H1 (cell line): ENCODE results near the gene RETREG1. TPM values are rescaled to one million over a fixed set of nuclear protein-coding genes. Genes with fewer than 3 reads are reported as not detected.

Experiments
- CTCF ChIA-PET: fragments of 300-600 bp; sonication (Branson Sonifier 250); formaldehyde crosslinking; loops from one replicate; lab custom pipeline; 2021; ENCODE audit not compliant: partially characterized antibody; lab: Charles Lee
- POLR2A ChIA-PET: fragments of 300-600 bp; sonication (Branson Sonifier 250); formaldehyde crosslinking; loops from one replicate; lab custom pipeline; 2021; ENCODE audit warnings: inconsistent platforms; ENCODE audit not compliant: partially characterized antibody; lab: Charles Lee
- DNase-seq, 2 experiments: peaks; one replicate each; pipeline versions ENCODE4 v3.0.0 to v3.0.0-alpha.2; 2010 to 2022; ENCODE audit warnings: low spot score in 2 of 2, low read depth in 1 of 2, mixed read lengths in 1 of 2
- FAIRE-seq: peaks from 2 replicates; lab custom pipeline; 2011; peaks lifted over from hg19 to GRCh38; lab: Jason Lieb, UNC
- H2AFZ ChIP-seq: 2 replicates; pipeline ENCODE4 v1.8.1; 2012; ENCODE audit warnings: low read length, inconsistent platforms
- H2AK5ac ChIP-seq: 2 replicates; pipeline ENCODE4 v1.6.1; 2013; ENCODE audit warnings: low read depth, low read length
- H2BK120ac ChIP-seq: replicated peaks from 2 replicates; pipeline ENCODE3; 2013; ENCODE audit warnings: low read depth, low read length, inconsistent platforms
- H2BK12ac ChIP-seq: 2 replicates; pipeline ENCODE4 v1.6.1; 2013; ENCODE audit warnings: low read depth, low read length
- H2BK15ac ChIP-seq: 2 replicates; pipeline ENCODE4 v1.6.1; 2013; ENCODE audit warnings: low read length
- H2BK20ac ChIP-seq: 2 replicates; pipeline ENCODE4 v1.6.1; 2013; ENCODE audit warnings: low read length
- H2BK5ac ChIP-seq: 2 replicates; pipeline ENCODE4 v1.6.1; 2013; ENCODE audit warnings: low read depth, low read length
- H3K14ac ChIP-seq: 2 replicates; pipeline ENCODE4 v1.6.1; 2013; ENCODE audit warnings: inconsistent platforms; ENCODE audit not compliant: insufficient read length
- H3K18ac ChIP-seq: 2 replicates; pipeline ENCODE4 v1.6.1; 2013; ENCODE audit warnings: low read length; ENCODE audit errors: extremely low read depth
- H3K23ac ChIP-seq: 2 replicates; pipeline ENCODE4 v1.6.1; 2013; ENCODE audit warnings: inconsistent platforms; ENCODE audit not compliant: insufficient read length
- H3K23me2 ChIP-seq: 2 replicates; pipeline ENCODE4 v1.6.1; 2013; ENCODE audit warnings: low read depth, low read length
- H3K27ac ChIP-seq: 2 replicates; pipeline ENCODE4 v1.6.1; 2011; ENCODE audit warnings: low read depth, low read length, inconsistent platforms
- H3K27me3 ChIP-seq, 4 experiments: replicated peaks in 1 of 4; 1 replicate in 1 of 4; 2 replicates in 3 of 4; pipeline versions ENCODE4 v1.6.1 to v1.8.1; 2011 to 2013; ENCODE audit warnings: low read length in 3 of 4, mild to moderate bottlenecking in 3 of 4, inconsistent platforms in 2 of 4, mixed read lengths in 2 of 4, moderate library complexity in 1 of 4; ENCODE audit not compliant: control insufficient read depth in 3 of 4, insufficient read depth in 3 of 4; ENCODE audit errors: extremely low read depth in 1 of 4
- H3K36me3 ChIP-seq, 4 experiments: 2 replicates each; pipeline versions ENCODE4 v1.6.1 to v1.8.1; 2011 to 2013; ENCODE audit warnings: mild to moderate bottlenecking in 4 of 4, low read length in 3 of 4, moderate library complexity in 2 of 4, control low read depth in 1 of 4, inconsistent platforms in 1 of 4; ENCODE audit not compliant: insufficient read depth in 4 of 4, control insufficient read depth in 2 of 4
- H3K4ac ChIP-seq: replicated peaks from 2 replicates; pipeline ENCODE3; 2013; ENCODE audit warnings: low read length, low read depth, mixed read lengths, inconsistent platforms; ENCODE audit not compliant: insufficient read length
- H3K4me1 ChIP-seq, 4 experiments: replicated peaks in 1 of 4; 1 replicate in 1 of 4; 2 replicates in 3 of 4; pipeline versions ENCODE4 v1.6.1 to v1.8.1; 2011 to 2013; ENCODE audit warnings: low read length in 3 of 4, inconsistent platforms in 2 of 4, mixed read lengths in 1 of 4; ENCODE audit not compliant: insufficient read depth in 4 of 4, control insufficient read depth in 3 of 4
- H3K4me2 ChIP-seq, 2 experiments: 2 replicates each; pipeline versions ENCODE4 v1.6.1 to v1.8.1; 2011 to 2013; ENCODE audit warnings: low read depth in 2 of 2, low read length in 2 of 2, control low read depth in 1 of 2, inconsistent platforms in 1 of 2, mild to moderate bottlenecking in 1 of 2; ENCODE audit not compliant: insufficient read depth in 1 of 2
- H3K4me3 ChIP-seq, 4 experiments: fragments of 200-600, 300-600 bp in 1 of 4; sonication (generic), shearing (Covaris generic), sonication (Bioruptor Twin) in 1 of 4; 2 replicates each; pipeline versions ENCODE4 v1.5.1 to v1.8.1; 2011 to 2016; ENCODE audit warnings: low read length in 4 of 4, low read depth in 3 of 4, control low read depth in 2 of 4, inconsistent platforms in 2 of 4, mild to moderate bottlenecking in 2 of 4, mixed read lengths in 1 of 4, moderate library complexity in 1 of 4; ENCODE audit not compliant: insufficient read depth in 2 of 4; ENCODE audit errors: extremely low read depth in 1 of 4
- H3K56ac ChIP-seq: replicated peaks from 2 replicates; pipeline ENCODE3; 2013; ENCODE audit warnings: low read depth, mild to moderate bottlenecking, mixed read lengths, low read length, inconsistent platforms; ENCODE audit not compliant: insufficient read length
- H3K79me1 ChIP-seq: 2 replicates; pipeline ENCODE4 v1.6.1; 2013; ENCODE audit warnings: low read depth, low read length, control low read depth
- H3K79me2 ChIP-seq, 2 experiments: 2 replicates each; pipeline versions ENCODE4 v1.6.1 to v1.8.1; 2012 to 2013; ENCODE audit warnings: low read length in 2 of 2, mild to moderate bottlenecking in 2 of 2, inconsistent platforms in 1 of 2; ENCODE audit not compliant: insufficient read depth in 2 of 2, control insufficient read depth in 1 of 2
- H3K9ac ChIP-seq, 4 experiments: replicated peaks in 1 of 4; 1 replicate in 1 of 4; 2 replicates in 3 of 4; pipeline versions ENCODE4 v1.6.1 to v1.8.1; 2011 to 2013; ENCODE audit warnings: low read depth in 3 of 4, low read length in 3 of 4, control low read depth in 2 of 4, mild to moderate bottlenecking in 2 of 4, moderate library complexity in 2 of 4, inconsistent platforms in 1 of 4; ENCODE audit errors: extremely low read depth in 1 of 4
- H3K9me3 ChIP-seq, 2 experiments: 2 replicates each; pipeline versions ENCODE4 v1.6.1 to v1.8.1; 2012 to 2013; ENCODE audit warnings: mild to moderate bottlenecking in 2 of 2, moderate library complexity in 2 of 2, control low read depth in 1 of 2, inconsistent platforms in 1 of 2, low read depth in 1 of 2, low read length in 1 of 2, mixed read lengths in 1 of 2; ENCODE audit not compliant: insufficient read depth in 2 of 2
- H4K20me1 ChIP-seq, 2 experiments: replicated peaks in 1 of 2; 2 replicates each; pipeline versions ENCODE3 to v1.8.1; 2011 to 2013; ENCODE audit warnings: inconsistent platforms in 2 of 2, low read length in 2 of 2, mild to moderate bottlenecking in 1 of 2; ENCODE audit not compliant: insufficient read depth in 2 of 2, control insufficient read depth in 1 of 2
- H4K5ac ChIP-seq: 2 replicates; pipeline ENCODE4 v1.6.1; 2013; ENCODE audit warnings: low read length, low read depth, mixed read lengths, inconsistent platforms; ENCODE audit not compliant: insufficient read length
- H4K8ac ChIP-seq: 2 replicates; pipeline ENCODE4 v1.8.0; 2013; ENCODE audit warnings: mild to moderate bottlenecking, moderate library complexity, low read length, inconsistent platforms; ENCODE audit not compliant: insufficient read depth; ENCODE audit errors: extremely low read depth
- H4K91ac ChIP-seq: replicated peaks from 2 replicates; pipeline ENCODE3; 2013; ENCODE audit warnings: low read length, mixed read lengths, inconsistent platforms; ENCODE audit not compliant: insufficient read length
- CHD1 ChIP-seq: IDR thresholded peaks from 2 replicates; pipeline ENCODE4 v1.6.1; 2012; ENCODE audit warnings: low read depth, low read length, improper control_type of control experiment
- NRF1 ChIP-seq: IDR thresholded peaks from 2 replicates; pipeline ENCODE4 v1.6.1; 2011; ENCODE audit warnings: mild to moderate bottlenecking, low read depth, low read length, improper control_type of control experiment
- SIRT6 ChIP-seq: IDR thresholded peaks from one replicate; pipeline ENCODE4 v1.7.1; 2012; ENCODE audit warnings: low read length, inconsistent platforms
- SP2 ChIP-seq: IDR thresholded peaks from 2 replicates; pipeline ENCODE4 v1.6.1; 2012; ENCODE audit warnings: mild to moderate bottlenecking, low read length, inconsistent platforms
- TAF1 ChIP-seq: IDR thresholded peaks from 2 replicates; pipeline ENCODE4 v1.6.1; 2011; ENCODE audit warnings: mild to moderate bottlenecking, low read depth, low read length
- WGBS, 2 experiments: shearing (Covaris generic) in 1 of 2; methylation state at CpG; one replicate each; pipeline versions ENCODE4 v1.1.6 to v1.1.7; 2013 to 2015; ENCODE audit warnings: low lambda C conversion rate in 2 of 2, mixed read lengths in 2 of 2, inconsistent platforms in 1 of 2, low coverage in 1 of 2, missing lambda C conversion rate in 1 of 2; ENCODE audit not compliant: insufficient replicate concordance in 2 of 2, insufficient coverage in 1 of 2, insufficient read length in 1 of 2; ENCODE audit errors: extremely low coverage in 1 of 2, missing lambda C conversion rate in 1 of 2; 5-methylcytosine and 5-hydroxymethylcytosine counted together
- polyA plus RNA-seq, 7 experiments: library from polyadenylated mRNA; depleted of rRNA in 3 of 7; stranded (reverse) in 5 of 7; unstranded in 2 of 7; fragments of >200 nt in 5 of 7; fragments of 200-250 nt in 2 of 7; gene quantifications; 1 replicate in 5 of 7; 2 replicates in 1 of 7; 4 replicates in 1 of 7; pipeline versions ENCODE4 v1.2.1 to v1.2.3, GENCODE V29; 2011 to 2013; ENCODE audit warnings: missing spikeins in 2 of 7, mixed read lengths in 2 of 7
- total RNA-seq: library from RNA; stranded (reverse); fragmentation: NEBNext Ultra II Directional; extraction: Animal tissue kit (Norgen Biotek cat#: 25700); gene quantifications from 2 replicates; pipeline ENCODE4 v1.2.1, GENCODE V29; 2021
- TF ChIP-seq, protein P1 (sequence below), 3 experiments: IDR thresholded peaks; 1 replicate in 2 of 3; 2 replicates in 1 of 3; pipeline versions ENCODE4 v1.5.1 to v1.6.1; 2011; ENCODE audit warnings: low read length in 3 of 3, mild to moderate bottlenecking in 3 of 3, inconsistent platforms in 2 of 3, low read depth in 1 of 3, moderate library complexity in 1 of 3; ENCODE audit not compliant: insufficient read depth in 1 of 3; ENCODE audit errors: control extremely low read depth in 1 of 3
- TF ChIP-seq, protein P2 (sequence below): IDR thresholded peaks from 2 replicates; pipeline ENCODE4 v1.6.1; 2011; ENCODE audit warnings: low read depth, mild to moderate bottlenecking, low read length; ENCODE audit not compliant: insufficient read depth
- TF ChIP-seq, protein P3 (sequence below): IDR thresholded peaks from 2 replicates; pipeline ENCODE4 v1.6.1; 2011; ENCODE audit warnings: low read length, improper control_type of control experiment

Gene RETREG1
- total and polyA plus RNA-seq, 2 of the 8 experiments (the other 6 are each of a cell fraction or from before 2014, with no cell fraction given): 0.62 to 1.9 TPM

DNA sequence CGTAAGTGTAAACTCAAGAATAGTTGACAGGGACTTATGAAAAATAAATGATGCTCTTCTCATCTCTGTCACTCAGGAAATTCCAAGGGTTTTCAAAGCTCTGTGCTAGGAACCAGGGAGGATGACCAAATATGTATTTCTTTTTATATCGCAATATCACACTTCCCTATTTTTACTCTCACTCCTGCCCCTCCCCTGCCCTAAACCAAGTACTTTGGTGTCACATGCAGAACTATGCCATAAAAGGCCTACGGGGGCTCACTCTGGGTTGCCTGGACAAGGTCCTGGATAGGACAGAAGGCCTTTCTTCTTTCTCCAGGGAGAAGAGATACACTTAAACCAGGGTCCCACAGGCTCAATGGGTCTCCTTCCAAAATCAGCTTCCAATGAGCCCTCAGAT is 8.3 kb upstream of the RETREG1 start:
- no peaks in the 10 kb centered on the region for H4K20me1 ChIP-seq
- ChIA-PET POLR2A (no interaction called here), CTCF (no interaction called here)
- no peak overlapping the region for H4K91ac ChIP-seq
- H4K5ac ChIP-seq: no peak overlapping the region
- H2BK12ac ChIP-seq: no peak overlapping the region
- FAIRE-seq (no peak), DNase-seq (no peak)
- H3K14ac ChIP-seq: no peak overlapping the region
- no peak overlapping the region for H3K56ac ChIP-seq
- peaks cover 5% of the 10 kb centered on the region; the same call in 1 of the 2 replicates for H3K23me2 ChIP-seq
- H4K8ac ChIP-seq: no peak overlapping the region
- no peak overlapping the region for H3K4me2 ChIP-seq
- H3K4me3 ChIP-seq: no peak overlapping the region
- H3K23ac ChIP-seq: no peak overlapping the region
- WGBS, 2 experiments: 60% methylated on average over 3 of the region's 3 CpGs; no CpG with 5 or more reads in 1 of the 2 experiments
- no peaks in the 10 kb centered on the region for H3K4me1 ChIP-seq
- no peaks in the 10 kb centered on the region for H3K36me3 ChIP-seq
- H2BK5ac ChIP-seq: no peak overlapping the region
- no peak overlapping the region for H2BK20ac ChIP-seq
- H2BK120ac ChIP-seq: no peak overlapping the region
- no peak overlapping the region for H3K9ac ChIP-seq
- no peaks in the 10 kb centered on the region for H3K79me2 ChIP-seq
- H2BK15ac ChIP-seq: no peak overlapping the region
- H3K27ac ChIP-seq: no peak overlapping the region
- H3K79me1 ChIP-seq: no peaks in the 10 kb centered on the region
- H3K27me3 ChIP-seq: no peaks in the 10 kb centered on the region
- no peak overlapping the region for H3K4ac ChIP-seq
- H3K9me3 ChIP-seq: no peaks in the 10 kb centered on the region
- no peak overlapping the region for H2AFZ ChIP-seq
- no peak overlapping the region for H3K18ac ChIP-seq
- H2AK5ac ChIP-seq: no peak overlapping the region
- TF ChIP-seq TAF1: no peak
- TF ChIP-seq, protein P1, sequence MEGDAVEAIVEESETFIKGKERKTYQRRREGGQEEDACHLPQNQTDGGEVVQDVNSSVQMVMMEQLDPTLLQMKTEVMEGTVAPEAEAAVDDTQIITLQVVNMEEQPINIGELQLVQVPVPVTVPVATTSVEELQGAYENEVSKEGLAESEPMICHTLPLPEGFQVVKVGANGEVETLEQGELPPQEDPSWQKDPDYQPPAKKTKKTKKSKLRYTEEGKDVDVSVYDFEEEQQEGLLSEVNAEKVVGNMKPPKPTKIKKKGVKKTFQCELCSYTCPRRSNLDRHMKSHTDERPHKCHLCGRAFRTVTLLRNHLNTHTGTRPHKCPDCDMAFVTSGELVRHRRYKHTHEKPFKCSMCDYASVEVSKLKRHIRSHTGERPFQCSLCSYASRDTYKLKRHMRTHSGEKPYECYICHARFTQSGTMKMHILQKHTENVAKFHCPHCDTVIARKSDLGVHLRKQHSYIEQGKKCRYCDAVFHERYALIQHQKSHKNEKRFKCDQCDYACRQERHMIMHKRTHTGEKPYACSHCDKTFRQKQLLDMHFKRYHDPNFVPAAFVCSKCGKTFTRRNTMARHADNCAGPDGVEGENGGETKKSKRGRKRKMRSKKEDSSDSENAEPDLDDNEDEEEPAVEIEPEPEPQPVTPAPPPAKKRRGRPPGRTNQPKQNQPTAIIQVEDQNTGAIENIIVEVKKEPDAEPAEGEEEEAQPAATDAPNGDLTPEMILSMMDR (IDR thresholded peaks at IDR 0.05; ENCODE audit: control extremely low read depth in 1 of 3, insufficient read depth in 1 of 3, low read depth in 1 of 3, low read length in 3 of 3): no peak
- TF ChIP-seq SP2: no peak
- no peak for TF ChIP-seq SIRT6
- TF ChIP-seq, protein P2, sequence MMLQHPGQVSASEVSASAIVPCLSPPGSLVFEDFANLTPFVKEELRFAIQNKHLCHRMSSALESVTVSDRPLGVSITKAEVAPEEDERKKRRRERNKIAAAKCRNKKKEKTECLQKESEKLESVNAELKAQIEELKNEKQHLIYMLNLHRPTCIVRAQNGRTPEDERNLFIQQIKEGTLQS: no peak
- no peak for TF ChIP-seq NRF1
- no peak for TF ChIP-seq CHD1
- TF ChIP-seq, protein P3, sequence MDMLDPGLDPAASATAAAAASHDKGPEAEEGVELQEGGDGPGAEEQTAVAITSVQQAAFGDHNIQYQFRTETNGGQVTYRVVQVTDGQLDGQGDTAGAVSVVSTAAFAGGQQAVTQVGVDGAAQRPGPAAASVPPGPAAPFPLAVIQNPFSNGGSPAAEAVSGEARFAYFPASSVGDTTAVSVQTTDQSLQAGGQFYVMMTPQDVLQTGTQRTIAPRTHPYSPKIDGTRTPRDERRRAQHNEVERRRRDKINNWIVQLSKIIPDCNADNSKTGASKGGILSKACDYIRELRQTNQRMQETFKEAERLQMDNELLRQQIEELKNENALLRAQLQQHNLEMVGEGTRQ: no peak
